SK-MEL-5 (cell line): ENCODE results near the gene LYRM2. TPM values are rescaled to one million over a fixed set of nuclear protein-coding genes. Genes with fewer than 3 reads are reported as not detected.

Source experiments
- DNase-seq: peaks from one replicate; pipeline ENCODE4 v3.0.0-alpha.2; 2016; ENCODE audit warnings: low read depth, low spot score
- in situ Hi-C: cut with HindIII; loops from 2 replicates; pipeline ENCODE4 v1.10.0; 2016; ENCODE audit warnings: low sequenced_read_pairs, high pct_unique_total_duplicates, low pct_unique_long_range_greater_than_20kb
- total RNA-seq: library from RNA; depleted of rRNA; stranded (reverse); fragments of >200 nt; shearing (Covaris generic); gene quantifications from 2 replicates; pipeline ENCODE4 v1.2.3, GENCODE V29; 2014; rRNA removed

Gene LYRM2
- total RNA-seq, 1 experiment from 2014 or later, result 35.2 TPM

DNA sequence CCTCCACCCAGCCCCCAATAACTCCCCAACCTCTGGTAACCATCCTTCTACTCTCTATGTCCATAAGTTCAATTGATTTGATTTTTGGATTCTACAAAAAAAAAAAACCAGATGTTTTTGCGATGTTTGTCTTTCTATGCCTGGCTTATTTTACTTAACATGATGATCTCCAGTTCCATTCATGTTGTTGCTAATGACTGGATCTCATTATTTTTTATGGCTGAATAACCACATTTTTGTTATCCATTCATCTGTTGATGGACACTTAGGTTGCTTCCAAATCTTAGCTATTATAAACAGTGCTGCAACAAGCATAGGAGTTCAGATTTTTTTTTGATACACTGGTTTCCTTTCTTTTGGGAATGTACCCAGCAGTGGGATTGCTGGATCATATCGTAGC lies 98.8 kb downstream of the LYRM2 start:
- in situ Hi-C loops, result no loop called here
- DNase-seq, result no peak

DNA sequence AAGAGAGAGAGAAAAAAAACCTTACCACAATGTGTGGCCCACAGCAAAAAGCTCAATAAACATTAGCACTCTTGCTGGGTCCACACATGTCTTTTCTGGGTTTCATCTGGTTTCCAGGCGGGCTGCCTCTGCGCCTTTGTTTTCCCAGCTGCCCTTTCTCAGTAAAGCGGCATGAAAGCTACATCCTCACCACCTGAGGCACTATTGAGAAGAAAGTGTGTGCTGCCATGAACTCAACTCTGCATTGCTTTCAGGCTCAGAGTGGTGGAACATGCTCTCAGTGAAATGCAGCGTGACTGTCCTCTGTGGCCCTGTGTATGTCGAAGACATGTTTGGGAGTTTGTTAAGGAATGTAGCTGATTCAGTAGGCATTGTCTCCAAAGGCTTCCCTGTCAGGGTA lies 102.3 kb downstream of the LYRM2 start:
- in situ Hi-C loops, result no loop called here

DNA sequence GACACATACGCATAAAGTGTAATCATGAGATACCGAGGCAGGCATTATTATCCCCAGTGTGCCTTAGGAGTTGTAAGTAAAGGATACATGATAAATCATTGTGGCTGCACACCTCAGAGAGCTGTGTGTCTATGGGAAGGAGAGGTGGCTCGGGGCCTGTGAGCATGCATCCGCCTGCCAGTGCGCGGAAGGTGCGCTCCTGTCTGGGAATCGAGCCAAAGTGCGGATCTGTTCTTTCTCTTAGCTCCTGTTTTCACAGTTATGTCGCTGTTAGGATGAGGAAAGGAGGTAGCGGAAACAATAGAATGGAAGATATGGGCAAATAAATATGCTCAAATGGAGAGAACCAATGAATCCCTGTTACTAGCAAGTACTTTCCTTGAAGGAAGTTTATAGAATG lies 107.6 kb downstream of the LYRM2 start:
- DNase-seq, result no peak
- in situ Hi-C loops, result no loop called here

More for the DNA sequence above, 102.3 kb downstream of the LYRM2 start:
- DNase-seq, result peak; percentile 8

DNA sequence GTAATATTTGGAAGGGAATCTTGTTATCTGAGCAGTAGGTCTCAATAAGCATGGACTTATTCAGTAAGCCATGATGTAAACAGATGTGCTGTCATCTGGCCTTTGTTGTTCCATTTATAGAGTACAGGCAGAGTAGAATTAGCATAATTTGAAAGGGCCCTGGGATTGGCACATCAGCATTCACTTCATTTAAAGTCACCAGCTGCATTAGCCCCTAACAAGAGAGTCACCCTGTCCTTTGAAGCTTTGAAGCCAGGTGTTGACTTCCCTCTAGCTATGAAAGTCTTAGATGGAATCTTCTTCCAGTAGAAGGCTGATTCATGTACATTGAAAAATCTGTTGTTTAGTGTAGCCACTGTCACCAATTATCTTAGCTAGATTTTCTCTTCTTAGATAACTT lies 109.7 kb downstream of the LYRM2 start:
- no peak for DNase-seq
- in situ Hi-C loops, result no loop called here

DNA sequence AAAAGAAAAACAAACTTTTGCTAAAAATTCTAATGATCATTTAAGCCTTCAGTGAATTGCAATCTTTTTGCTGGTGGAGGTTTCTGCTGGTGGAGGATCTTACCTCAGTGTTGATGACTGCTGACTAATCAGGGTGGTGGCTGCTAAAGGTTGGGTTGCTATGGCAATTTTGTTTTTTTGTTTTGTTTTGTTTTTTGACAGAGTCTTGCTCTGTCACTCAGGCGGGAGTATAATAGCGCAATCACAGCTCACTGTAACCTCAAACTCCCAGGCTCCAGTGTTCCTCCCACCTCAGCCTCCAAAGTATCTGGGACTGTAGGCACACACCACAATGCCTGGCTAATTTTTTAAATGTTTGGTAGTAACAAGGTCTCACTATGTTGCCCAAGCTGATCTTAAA lies 110.9 kb downstream of the LYRM2 start:
- no peak for DNase-seq
- in situ Hi-C loops, result no loop called here

DNA sequence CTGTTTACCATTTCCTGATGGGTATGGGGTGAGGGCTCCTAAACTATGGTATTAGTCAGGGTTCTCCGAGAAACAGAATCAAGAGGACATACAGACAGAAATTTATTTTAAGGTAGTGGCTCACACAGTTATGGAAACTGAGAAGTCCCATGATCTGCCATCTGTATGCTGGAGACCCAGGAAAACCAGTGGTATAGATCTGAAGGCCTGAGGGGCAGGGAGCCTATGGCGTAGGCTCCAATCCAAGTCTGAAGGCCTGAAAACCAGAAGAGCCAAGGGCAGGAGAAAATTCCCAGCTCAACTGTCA lies 112.0 kb downstream of the LYRM2 start:
- DNase-seq, result no peak
- in situ Hi-C loops, result no loop called here

DNA sequence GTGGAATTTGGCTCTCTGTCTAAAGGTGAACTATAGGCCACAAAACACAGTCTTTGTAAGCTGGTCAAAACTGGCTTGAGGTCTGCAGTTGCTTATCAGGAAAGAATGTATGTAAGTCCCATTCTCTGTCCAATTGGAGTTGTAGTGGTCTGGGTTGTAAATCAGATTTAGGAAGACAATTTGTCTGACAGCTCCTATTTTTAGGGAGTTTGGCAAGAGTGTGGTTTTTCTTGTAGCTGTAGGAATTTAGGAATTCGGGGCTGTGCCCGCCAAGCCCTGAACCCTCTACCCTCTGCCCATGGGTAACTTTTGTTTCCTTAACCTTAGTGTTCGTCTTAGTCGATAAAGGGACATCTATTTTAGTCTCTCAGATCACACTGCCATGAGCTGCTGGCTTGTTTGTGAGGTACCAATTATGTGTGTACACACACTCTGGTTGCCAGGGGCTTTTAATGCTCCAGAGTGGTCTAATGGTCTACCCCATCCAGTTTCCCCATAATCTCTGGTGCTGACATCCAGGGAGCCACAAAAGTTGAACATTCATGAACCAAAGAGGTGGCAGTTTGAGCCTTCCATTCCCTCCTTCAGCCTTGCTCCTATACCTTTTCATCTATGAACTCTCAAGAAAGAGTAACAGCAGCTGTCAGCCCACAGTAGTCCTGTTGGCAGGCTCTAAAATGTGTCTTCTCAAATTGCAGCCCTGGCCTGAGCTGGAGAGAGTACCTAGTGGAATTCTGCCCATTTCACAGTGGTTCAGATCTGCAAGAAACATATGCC lies 112.6 kb downstream of the LYRM2 start:
- in situ Hi-C loops, result no loop called here
- no peak for DNase-seq

DNA sequence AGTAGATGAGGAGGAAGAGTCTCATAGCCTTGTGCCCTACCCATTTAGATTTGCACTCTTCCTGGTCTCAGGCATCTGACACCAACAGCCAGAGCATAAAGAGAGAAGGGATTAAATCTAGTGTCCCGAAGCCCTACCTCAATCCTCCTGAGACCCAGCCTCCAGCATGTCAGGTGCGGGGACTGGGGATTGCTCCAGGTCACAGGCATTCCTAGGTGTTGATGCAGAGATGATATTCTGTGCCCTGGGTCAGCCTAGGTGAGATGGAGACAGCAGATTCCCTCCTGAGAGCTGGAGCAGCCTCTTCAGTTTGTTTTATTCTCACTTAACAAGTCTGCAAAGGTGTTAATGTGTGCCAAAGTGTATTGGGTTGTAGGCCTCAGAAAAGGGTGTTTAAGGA lies 115.8 kb downstream of the LYRM2 start:
- in situ Hi-C loops, result no loop called here
- DNase-seq, result no peak

GRCh38 chr6:89520736-89521135 lies 117.8 kb downstream of the LYRM2 start:
- DNase-seq, result no peak
- in situ Hi-C loops, result no loop called here

GRCh38 chr6:89518352-89519055 lies 120.0 kb downstream of the LYRM2 start:
- in situ Hi-C loops, result no loop called here
- DNase-seq, result no peak

Other genes with a start within 250 kb of the LYRM2 start
- gene RRAGD, start 226.5 kb downstream of the LYRM2 start, total RNA-seq, result 145 and 165 TPM in 2 replicates
- gene ANKRD6, start 205.6 kb downstream of the LYRM2 start, total RNA-seq, result 19.3 and 28.1 TPM in 2 replicates
- 25.3 and 30.8 TPM in 2 replicates for gene MDN1, start 181.0 kb upstream of the LYRM2 start, total RNA-seq
- 7.2 and 9.4 TPM in 2 replicates for gene CASP8AP2, start 191.1 kb upstream of the LYRM2 start, total RNA-seq